Heart right ventricle (tissue), 16 donors: ENCODE results near the gene ALPP. TPM values are rescaled to one million over a fixed set of nuclear protein-coding genes. Genes with fewer than 3 reads are reported as not detected.
"Not testable (repeated sequence)": the region's sequence is repeated elsewhere in the genome, so short reads cannot be mapped to it uniquely, and the experiment has no call there.

Experiments used
- ATAC-seq, 8 donors: fragments of 200-7000 bp; cut with Tn5 transposase; one replicate each; pipeline ENCODE4 v1.9.1; 2020; ENCODE audit warnings: mild to moderate bottlenecking in 8 of 8, moderate library complexity in 8 of 8, moderate number of reproducible peaks in 1 of 8
- DNase-seq, 2 donors: peaks; one replicate each; pipeline ENCODE4 v3.0.0-alpha.2; 2020
- H3K27ac ChIP-seq, 10 donors: fragments of 200-600 bp; sonication (generic) in 2 of 10; one replicate each; pipeline versions ENCODE4 v1.5.0 to v1.8.0; 2020 to 2022; ENCODE audit warnings: mild to moderate bottlenecking in 3 of 10
- H3K27me3 ChIP-seq, 7 donors: fragments of 200-600 bp; one replicate each; pipeline ENCODE4 v1.8.0; 2021 to 2022; ENCODE audit warnings: mild to moderate bottlenecking in 2 of 7
- H3K36me3 ChIP-seq, 9 donors: fragments of 200-600 bp; sonication (generic) in 1 of 9; one replicate each; pipeline versions ENCODE4 v1.5.0 to v1.8.0; 2020 to 2022; ENCODE audit warnings: mild to moderate bottlenecking in 2 of 9
- H3K4me1 ChIP-seq, 9 donors: fragments of 200-600 bp; sonication (generic) in 1 of 9; one replicate each; pipeline versions ENCODE4 v1.5.0 to v1.8.0; 2020 to 2022; ENCODE audit warnings: mild to moderate bottlenecking in 4 of 9
- H3K4me3 ChIP-seq, 10 donors: fragments of 200-600 bp; sonication (generic) in 2 of 10; one replicate each; pipeline versions ENCODE4 v1.5.0 to v1.8.0; 2020 to 2022; ENCODE audit warnings: mild to moderate bottlenecking in 7 of 10, moderate library complexity in 2 of 10
- H3K9me3 ChIP-seq, 11 donors: fragments of 200-600 bp in 10 of 11; sonication (generic) in 2 of 11; one replicate each; pipeline versions ENCODE4 v1.5.0 to v1.8.0; 2013 to 2022; ENCODE audit warnings: mild to moderate bottlenecking in 2 of 11, control low read depth in 1 of 11, moderate library complexity in 1 of 11
- CTCF ChIP-seq, 9 donors: fragments of 200-600 bp; sonication (generic) in 2 of 9; IDR thresholded peaks; one replicate each; pipeline versions ENCODE4 v1.5.0 to v1.8.0; 2021 to 2022; ENCODE audit warnings: antibody characterized with exemption in 9 of 9, mild to moderate bottlenecking in 5 of 9, moderate library complexity in 1 of 9
- WGBS, 2 donors: extraction: QIAGEN DNeasy Blood & Tissue Kit; methylation state at CpG; one replicate each; pipeline ENCODE4 v1.1.7; 2013; ENCODE audit warnings: inconsistent platforms in 1 of 2; 5-methylcytosine and 5-hydroxymethylcytosine counted together
- intact Hi-C, 10 donors: fragments of 100-400 bp; cut with DNase I; formaldehyde crosslinking; loops; one replicate each; pipeline versions ENCODE4 v1.11.1 to v1.14.2; 2022
- polyA plus RNA-seq, 2 donors: library from polyadenylated mRNA; stranded (reverse); fragments of 200-250 nt; gene quantifications; one replicate each; pipeline ENCODE4 v1.2.3, GENCODE V29; 2013
- total RNA-seq, 10 donors: library from RNA; stranded (reverse); fragmentation: NEBNext Ultra II Directional in 3 of 10; extraction: Animal tissue kit (Norgen Biotek cat#: 25700) in 3 of 10; gene quantifications; one replicate each; pipeline versions ENCODE4 v1.2.1 to v1.2.4, GENCODE V29; 2021 to 2023
- donor health status: Arrhythmogenic right ventricular cardiomyopathy.
- donor health status: ischemic (EF 13 %, LVEDD 7.1; RV severe dilation, severe dysfunction).
- donor health status: healthy with polysubstance abuse.
- donor health status: DM: no; HTN: yes; CAD: no.
- donor health status: DM: no; HTN: no; CAD: no.
- donor health status: ischemic (EF 25% LVEDD 6.9; RV normal size, moderate dysfunction).
- donor health status: ischemic (EF 25% LVEDD 5.7; RV mildly dilated, moderate dysfunction).
- donor health status: healthy.
- donor health status: DM: yes; HTN: yes; CAD: no.
- donor health status: Ischemic cardiomyopathy.
- donor health status: ischemic (EF 35%, LVEDD 5.7; RV mildly dilated, moderate dysfunction).
- donor health status: nonischemic (EF 11% LVEDD 7.7; RV severe dilation, severe dysfunction).
- donor health status: DM: yes; HTN: yes; CAD: no.
- donor health status: PGD.
- donor health status: ischemic (EF 29% LVEDD 5.4; RV normal size, mild dysfunction).
- donor health status: nonischemic (EF 23%, LVEDD 6.1; RV moderate dilation, normal function).

ALPP gene
- total and polyA plus RNA-seq, 12 donors = not detected

GRCh38 chr2:232368311-232368731 is 10.2 kb upstream of the ALPP start:
- 84 to 86% methylated on average over 15 of the region's 15 CpGs for WGBS, 2 donors
- H3K27me3 ChIP-seq = peaks cover 0 to 15% (median 13%) of the 10 kb centered on the region in 7 donors
- DNase-seq = no peak
- no peak overlapping the region for H3K4me3 ChIP-seq
- ATAC-seq = no peak
- TF ChIP-seq CTCF (IDR thresholded peaks at IDR 0.05) = no peak
- no peak overlapping the region for H3K27ac ChIP-seq
- peaks cover 0 to 9% (median 0%) of the 10 kb centered on the region in 9 donors for H3K4me1 ChIP-seq
- no peaks in the 10 kb centered on the region for H3K9me3 ChIP-seq
- no peaks in the 10 kb centered on the region for H3K36me3 ChIP-seq
- intact Hi-C loops = no loop called here

GRCh38 chr2:232369126-232369951 is 9.2 kb upstream of the ALPP start:
- 76 to 79% methylated on average over 14 to 15 of the region's 15 CpGs for WGBS, 2 donors
- Histone ChIP-seq H3K27me3 (peaks cover 0 to 19% (median 14%) of the 10 kb centered on the region in 7 donors), H3K9me3 (no peaks in the 10 kb centered on the region), H3K4me3 (no peak overlapping the region), H3K36me3 (no peaks in the 10 kb centered on the region), H3K27ac (no peak overlapping the region), H3K4me1 (peaks cover 0 to 4% (median 0%) of the 10 kb centered on the region in 9 donors)
- intact Hi-C loops = no loop called here
- ATAC-seq (no peak), DNase-seq (no peak)
- no peak for TF ChIP-seq CTCF (IDR thresholded peaks at IDR 0.05)

- H3K4me1 ChIP-seq, H3K36me3 ChIP-seq, H3K27ac ChIP-seq, H3K9me3 ChIP-seq, H3K4me3 ChIP-seq, DNase-seq, intact Hi-C loops: not testable (repeated sequence)
- peak in 1 of 8 donors; percentile 19 for ATAC-seq
- 16 to 36% methylated on average over 8 to 10 of the region's 12 CpGs for WGBS, 2 donors
- peaks cover 0 to 19% (median 14%) of the 10 kb centered on the region in 7 donors for H3K27me3 ChIP-seq
These were observed 8.5 kb upstream of the ALPP start for GRCh38 chr2:232370007-232370406.

- H3K27me3 ChIP-seq = peaks cover 0 to 40% (median 14%) of the 10 kb centered on the region in 7 donors
- WGBS, 2 donors = 90 to 95% methylated on average over 18 of the region's 18 CpGs
- ATAC-seq = no peak
- H3K4me1 ChIP-seq = no peaks in the 10 kb centered on the region
- no peaks in the 10 kb centered on the region for H3K36me3 ChIP-seq
- no peaks in the 10 kb centered on the region for H3K9me3 ChIP-seq
- H3K27ac ChIP-seq = no peak overlapping the region
- DNase-seq = no peak
- no peak overlapping the region for H3K4me3 ChIP-seq
- intact Hi-C loops = no loop called here
- TF ChIP-seq CTCF (IDR thresholded peaks at IDR 0.05) = no peak
These were observed 6.0 kb upstream of the ALPP start for GRCh38 chr2:232372231-232373208.
